Measurements from ENCODE around the gene DSCAM.

DNA sequence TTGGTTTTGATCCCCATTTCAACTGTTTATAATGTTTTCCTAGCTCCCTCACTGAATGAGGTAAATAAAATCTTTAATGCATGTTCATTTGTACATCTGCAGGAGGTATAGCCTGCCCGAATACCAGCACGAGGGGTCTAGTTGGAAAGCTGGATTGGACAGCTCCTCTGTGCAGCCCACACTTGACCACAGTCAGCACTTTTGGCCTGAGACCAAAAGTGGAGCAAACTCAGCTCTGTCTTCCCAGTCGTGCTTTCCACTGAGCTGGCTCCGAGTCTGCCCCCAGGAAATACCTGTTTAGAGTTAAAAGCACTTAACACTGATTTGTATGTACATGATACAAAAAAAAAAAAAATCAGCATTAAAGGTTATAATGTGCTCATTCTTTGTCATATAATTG, 224.4 kb downstream of the DSCAM start:
- no peak for TF ChIP-seq POLR2A (IDR thresholded peaks at IDR 0.05)
- TF ChIP-seq, protein P1, sequence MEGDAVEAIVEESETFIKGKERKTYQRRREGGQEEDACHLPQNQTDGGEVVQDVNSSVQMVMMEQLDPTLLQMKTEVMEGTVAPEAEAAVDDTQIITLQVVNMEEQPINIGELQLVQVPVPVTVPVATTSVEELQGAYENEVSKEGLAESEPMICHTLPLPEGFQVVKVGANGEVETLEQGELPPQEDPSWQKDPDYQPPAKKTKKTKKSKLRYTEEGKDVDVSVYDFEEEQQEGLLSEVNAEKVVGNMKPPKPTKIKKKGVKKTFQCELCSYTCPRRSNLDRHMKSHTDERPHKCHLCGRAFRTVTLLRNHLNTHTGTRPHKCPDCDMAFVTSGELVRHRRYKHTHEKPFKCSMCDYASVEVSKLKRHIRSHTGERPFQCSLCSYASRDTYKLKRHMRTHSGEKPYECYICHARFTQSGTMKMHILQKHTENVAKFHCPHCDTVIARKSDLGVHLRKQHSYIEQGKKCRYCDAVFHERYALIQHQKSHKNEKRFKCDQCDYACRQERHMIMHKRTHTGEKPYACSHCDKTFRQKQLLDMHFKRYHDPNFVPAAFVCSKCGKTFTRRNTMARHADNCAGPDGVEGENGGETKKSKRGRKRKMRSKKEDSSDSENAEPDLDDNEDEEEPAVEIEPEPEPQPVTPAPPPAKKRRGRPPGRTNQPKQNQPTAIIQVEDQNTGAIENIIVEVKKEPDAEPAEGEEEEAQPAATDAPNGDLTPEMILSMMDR (IDR thresholded peaks at IDR 0.05) = no peak
